ENCODE measurements around the gene RFC5.

- no peak for TF ChIP-seq EGR1 (IDR thresholded peaks at IDR 0.05; ENCODE audit: low read depth)
- TF ChIP-seq CTCF (IDR thresholded peaks at IDR 0.05 in 2 of 3, conservative IDR thresholded peaks at IDR 0.05 in 1 of 3; ENCODE audit: borderline replicate concordance in 1 of 3, insufficient read depth in 1 of 3, low read depth in 2 of 3, low read length in 2 of 3) = no peak
- TF ChIP-seq MAX (IDR thresholded peaks at IDR 0.05) = no peak
- no peak for TF ChIP-seq CEBPB (IDR thresholded peaks at IDR 0.05; ENCODE audit: low read depth)
- no peak for TF ChIP-seq YY1 (IDR thresholded peaks at IDR 0.05; ENCODE audit: extremely low read depth, insufficient replicate concordance, low read depth, low read length)
- no peak for TF ChIP-seq RAD21 (IDR thresholded peaks at IDR 0.05; ENCODE audit: low read depth)
Measured at GRCh38 chr12:118053071-118053985, 36.8 kb downstream of the RFC5 start.
